Measurements from ENCODE around the gene TEKT5.

- no peak for TF ChIP-seq PRDM10 (IDR thresholded peaks at IDR 0.05; ENCODE audit: partially characterized antibody)
- TF ChIP-seq POLR2A (conservative IDR thresholded peaks at IDR 0.05): no peak
Measured at GRCh38 chr16:10740000-10740844, 45.5 kb upstream of the TEKT5 start.
